Measurements from ENCODE around the gene CDCP1.

GRCh38 chr3:45078910-45079522 is 67.2 kb downstream of the CDCP1 start:
- TF ChIP-seq CTCF (IDR thresholded peaks at IDR 0.05; ENCODE audit: low read length): no peak
- no peak for TF ChIP-seq EZH2phosphoT487 (IDR thresholded peaks at IDR 0.05; ENCODE audit: low read length)
- TF ChIP-seq EZH2 (optimal IDR thresholded peaks at IDR 0.05; ENCODE audit: low read depth, low read length): no peak

All from MM.1S (cell line).